Neuronal stem cell (in vitro differentiated cells): ENCODE results near the gene GSE1.

Experiments used
- DNase-seq: peaks from one replicate; pipeline ENCODE4 v3.0.0-alpha.2; 2013; ENCODE audit warnings: low spot score
- H2AFZ ChIP-seq: one replicate; pipeline ENCODE4 v1.6.1; 2013; ENCODE audit warnings: mild to moderate bottlenecking, low read length, inconsistent platforms
- H2AK5ac ChIP-seq: 2 replicates; pipeline ENCODE4 v1.6.1; 2013; ENCODE audit warnings: low read depth, mild to moderate bottlenecking, inconsistent platforms, low read length, moderate library complexity, mixed read lengths
- H2BK120ac ChIP-seq: 2 replicates; pipeline ENCODE4 v1.6.1; 2013; ENCODE audit warnings: low read depth, mild to moderate bottlenecking, inconsistent platforms, low read length, moderate library complexity, mixed read lengths
- H2BK12ac ChIP-seq: one replicate; pipeline ENCODE4 v1.6.1; 2013; ENCODE audit warnings: low read length, inconsistent platforms
- H2BK15ac ChIP-seq: 2 replicates; pipeline ENCODE4 v1.6.1; 2013; ENCODE audit warnings: mild to moderate bottlenecking, low read length, inconsistent platforms, mixed read lengths
- H2BK5ac ChIP-seq: one replicate; pipeline ENCODE4 v1.6.1; 2013; ENCODE audit warnings: inconsistent platforms, mild to moderate bottlenecking, low read length, moderate library complexity
- H3K14ac ChIP-seq: one replicate; pipeline ENCODE4 v1.6.1; 2013; ENCODE audit warnings: low read length, inconsistent platforms
- H3K18ac ChIP-seq: 2 replicates; pipeline ENCODE4 v1.6.1; 2013; ENCODE audit warnings: low read length, inconsistent platforms
- H3K23ac ChIP-seq: 2 replicates; pipeline ENCODE4 v1.6.1; 2013; ENCODE audit warnings: low read depth, mild to moderate bottlenecking, mixed read lengths, low read length, inconsistent platforms; ENCODE audit not compliant: poor library complexity
- H3K27ac ChIP-seq: replicated peaks from 3 replicates; pipeline ENCODE4 v1.5.1; 2013; ENCODE audit warnings: low read length, inconsistent platforms
- H3K27me3 ChIP-seq, 3 experiments: 2 replicates each; pipeline ENCODE4 v1.6.1; 2013; ENCODE audit warnings: low read length in 3 of 3, mild to moderate bottlenecking in 2 of 3, inconsistent platforms in 1 of 3, low read depth in 1 of 3, mixed read lengths in 1 of 3, moderate library complexity in 1 of 3; ENCODE audit not compliant: control insufficient read depth in 3 of 3, insufficient read depth in 3 of 3
- H3K36me3 ChIP-seq, 2 donors: replicated peaks in 1 of 2; 2 replicates each; pipeline ENCODE4 v1.6.1; 2013; ENCODE audit warnings: low read length in 2 of 2; ENCODE audit not compliant: control insufficient read depth in 2 of 2, insufficient read depth in 2 of 2
- H3K4ac ChIP-seq: 2 replicates; pipeline ENCODE4 v1.6.1; 2013; ENCODE audit warnings: inconsistent platforms, mild to moderate bottlenecking, low read length, moderate library complexity
- H3K4me1 ChIP-seq, 2 donors: 1 replicate in 1 of 2; 2 replicates in 1 of 2; pipeline ENCODE4 v1.6.1; 2013; ENCODE audit warnings: low read length in 2 of 2, low read depth in 1 of 2; ENCODE audit not compliant: control insufficient read depth in 2 of 2, insufficient read depth in 1 of 2
- H3K4me2 ChIP-seq: one replicate; pipeline ENCODE4 v1.6.1; 2013; ENCODE audit warnings: mild to moderate bottlenecking, low read length, inconsistent platforms; ENCODE audit not compliant: insufficient read depth, poor library complexity, severe bottlenecking
- H3K4me3 ChIP-seq, 2 donors: 2 replicates each; pipeline ENCODE4 v1.5.1; 2013; ENCODE audit warnings: low read length in 2 of 2, mild to moderate bottlenecking in 2 of 2, inconsistent platforms in 1 of 2, moderate library complexity in 1 of 2
- H3K79me1 ChIP-seq: one replicate; pipeline ENCODE4 v1.6.1; 2013; ENCODE audit warnings: low read depth, mild to moderate bottlenecking, inconsistent platforms, low read length, moderate library complexity
- H3K9ac ChIP-seq: one replicate; pipeline ENCODE4 v1.6.1; 2013; ENCODE audit warnings: mild to moderate bottlenecking, low read depth, low read length, inconsistent platforms; ENCODE audit not compliant: poor library complexity
- H3K9me3 ChIP-seq, 2 donors: replicated peaks in 1 of 2; 2 replicates each; pipeline versions ENCODE3 to v1.6.1; 2013; ENCODE audit warnings: low read length in 2 of 2, mild to moderate bottlenecking in 2 of 2, inconsistent platforms in 1 of 2, low read depth in 1 of 2, mixed read lengths in 1 of 2, moderate library complexity in 1 of 2; ENCODE audit not compliant: control insufficient read depth in 2 of 2, insufficient read depth in 1 of 2
- H4K8ac ChIP-seq: one replicate; pipeline ENCODE4 v1.6.1; 2013; ENCODE audit warnings: low read depth, mild to moderate bottlenecking, inconsistent platforms, low read length, moderate library complexity
- H4K91ac ChIP-seq: one replicate; pipeline ENCODE4 v1.6.1; 2013; ENCODE audit warnings: low read length, low read depth, mild to moderate bottlenecking, inconsistent platforms; ENCODE audit not compliant: poor library complexity
- WGBS, 2 donors: extraction: QIAGEN DNeasy Blood & Tissue Kit; methylation state at CpG; one replicate each; pipeline ENCODE4 v1.1.7; 2013; ENCODE audit warnings: missing lambda C conversion rate in 2 of 2, mixed read lengths in 1 of 2; ENCODE audit not compliant: insufficient read length in 2 of 2, insufficient replicate concordance in 1 of 2; ENCODE audit errors: extremely low coverage in 2 of 2; 5-methylcytosine and 5-hydroxymethylcytosine counted together

GSE1 gene

DNA sequence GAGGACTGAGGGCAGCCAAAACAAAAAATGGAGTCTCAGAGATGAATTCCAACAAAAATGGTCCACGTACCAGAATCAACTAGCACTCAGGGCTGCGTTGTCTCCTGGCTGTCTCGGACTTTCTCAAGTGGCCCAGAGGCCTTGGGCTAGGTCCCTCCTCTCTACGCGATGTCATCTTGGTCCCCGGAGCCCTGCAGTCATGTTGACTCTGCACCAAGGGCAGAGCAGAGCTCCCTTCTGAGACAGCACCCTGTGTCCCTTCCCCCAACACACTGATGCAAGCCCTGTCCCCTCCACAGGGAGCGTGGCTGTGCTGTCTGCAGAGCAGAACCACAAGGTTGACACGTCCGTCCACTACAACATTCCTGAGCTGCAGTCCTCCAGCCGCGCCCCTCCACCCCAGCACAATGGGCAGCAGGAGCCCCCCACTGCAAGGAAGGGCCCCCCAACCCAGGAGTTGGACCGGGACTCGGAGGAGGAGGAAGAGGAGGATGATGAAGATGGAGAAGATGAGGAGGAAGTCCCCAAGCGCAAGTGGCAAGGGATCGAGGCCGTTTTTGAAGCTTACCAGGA lies 54.8 kb downstream of the GSE1 start:
- Histone ChIP-seq H3K9me3 (peaks cover 0 to 2% of the 10 kb centered on the region in 2 donors), H2AK5ac (no peak overlapping the region), H3K4me1 (peaks cover 6% of the 10 kb centered on the region in 2 donors), H3K23ac (no peak overlapping the region), H3K4me3 (peak overlapping the region in 1 of 2 donors; percentile 6), H2BK12ac (no peak overlapping the region), H3K27ac (no peak overlapping the region), H3K4me2 (no peak overlapping the region), H2BK120ac (no peak overlapping the region), H2BK5ac (no peak overlapping the region), H3K14ac (peak overlapping the region; percentile 42), H2BK15ac (no peak overlapping the region), H4K91ac (no peak overlapping the region), H2AFZ (no peak overlapping the region), H3K18ac (no peak overlapping the region), H3K36me3 (peaks cover 42 to 98% of the 10 kb centered on the region in 2 donors), H4K8ac (no peak overlapping the region), H3K79me1 (no peaks in the 10 kb centered on the region), H3K4ac (no peak overlapping the region), H3K27me3 (no peaks in the 10 kb centered on the region), H3K9ac (no peak overlapping the region)
- DNase-seq: no peak
- WGBS, 2 donors: no CpG with 5 or more reads among the region's 16 CpGs

DNA sequence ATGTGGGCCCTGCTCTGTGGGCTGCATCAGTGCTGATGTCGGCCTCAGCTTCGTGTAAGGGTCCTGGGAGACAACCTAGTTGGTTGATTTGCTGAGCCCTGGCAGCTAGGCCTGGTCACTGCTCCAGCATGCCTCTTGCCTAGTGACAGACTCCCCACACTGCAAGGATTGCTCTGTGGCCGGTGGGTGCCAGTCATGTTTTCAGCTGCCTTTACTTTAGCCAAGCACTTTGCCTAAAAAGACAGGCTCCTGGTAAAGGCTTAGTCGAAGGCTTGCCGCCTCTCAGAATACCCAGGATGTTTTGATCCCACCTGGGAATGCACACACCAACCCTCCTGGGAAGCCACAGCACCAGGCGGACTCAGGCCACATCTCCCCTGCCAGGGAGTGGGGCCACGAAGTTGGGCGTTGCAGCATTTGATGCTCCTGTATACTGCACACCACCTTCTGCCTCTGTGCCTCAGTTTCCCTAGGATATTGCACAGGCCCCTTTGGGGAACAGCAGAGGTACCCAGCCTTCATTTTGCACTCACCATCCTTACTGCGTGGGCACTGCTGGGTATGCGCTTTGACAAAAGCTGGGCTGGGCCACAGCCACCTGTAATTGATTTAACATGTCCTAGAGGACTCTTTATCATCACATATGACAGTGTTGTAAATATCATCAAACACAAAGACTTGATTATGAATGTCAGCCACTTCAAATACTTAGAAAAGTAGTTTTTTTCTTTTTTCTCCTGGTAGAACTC lies 55.7 kb downstream of the GSE1 start:
- H3K36me3 ChIP-seq: peaks cover 45 to 98% of the 10 kb centered on the region in 2 donors
- H3K4ac ChIP-seq: no peak overlapping the region
- no peak overlapping the region for H2BK15ac ChIP-seq
- no peaks in the 10 kb centered on the region for H3K79me1 ChIP-seq
- no peak overlapping the region for H2AFZ ChIP-seq
- no peak overlapping the region for H3K9ac ChIP-seq
- H3K9me3 ChIP-seq: peaks cover 0 to 2% of the 10 kb centered on the region in 2 donors
- no peak overlapping the region for H4K8ac ChIP-seq
- H3K4me2 ChIP-seq: no peak overlapping the region
- H2BK5ac ChIP-seq: no peak overlapping the region
- no peak overlapping the region for H4K91ac ChIP-seq
- no peak overlapping the region for H3K27ac ChIP-seq
- H3K27me3 ChIP-seq: no peaks in the 10 kb centered on the region
- H2AK5ac ChIP-seq: no peak overlapping the region
- no peak overlapping the region for H3K23ac ChIP-seq
- no peak overlapping the region for H3K4me3 ChIP-seq
- no peak overlapping the region for H3K18ac ChIP-seq
- no peak overlapping the region for H2BK12ac ChIP-seq
- H3K14ac ChIP-seq: no peak overlapping the region
- no peak overlapping the region for H2BK120ac ChIP-seq
- DNase-seq: no peak
- WGBS, 2 donors: no CpG with 5 or more reads among the region's 10 CpGs
- no peaks in the 10 kb centered on the region for H3K4me1 ChIP-seq

DNA sequence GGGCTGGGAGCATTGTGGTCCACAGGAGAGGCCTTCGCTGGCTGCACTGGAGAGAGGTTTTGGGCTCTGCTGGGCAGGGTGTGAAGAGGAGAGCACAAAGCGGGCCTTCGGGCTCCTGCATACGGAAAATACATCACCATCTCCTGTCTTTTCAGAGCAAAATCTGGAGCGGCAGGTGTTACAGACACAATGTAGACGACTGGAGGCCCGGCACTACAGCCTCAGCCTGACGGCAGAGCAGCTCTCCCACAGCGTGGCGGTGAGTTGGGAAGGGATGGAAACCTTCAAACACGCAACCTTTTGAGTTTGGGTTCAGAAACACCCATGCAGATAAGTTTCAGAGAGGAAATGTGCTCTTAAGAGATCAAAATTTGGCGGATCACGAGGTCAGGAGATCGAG lies 57.7 kb downstream of the GSE1 start:
- H3K27me3 ChIP-seq: no peaks in the 10 kb centered on the region
- H2BK12ac ChIP-seq: no peak overlapping the region
- no peaks in the 10 kb centered on the region for H3K9me3 ChIP-seq
- no peak overlapping the region for H3K4me2 ChIP-seq
- H3K9ac ChIP-seq: no peak overlapping the region
- no peak overlapping the region for H3K23ac ChIP-seq
- H3K18ac ChIP-seq: no peak overlapping the region
- no peak overlapping the region for H4K91ac ChIP-seq
- H2BK120ac ChIP-seq: no peak overlapping the region
- H3K14ac ChIP-seq: no peak overlapping the region
- no peak overlapping the region for H2AFZ ChIP-seq
- no peak overlapping the region for H3K27ac ChIP-seq
- H2BK15ac ChIP-seq: no peak overlapping the region
- H3K4me1 ChIP-seq: no peaks in the 10 kb centered on the region
- no peaks in the 10 kb centered on the region for H3K79me1 ChIP-seq
- no CpG with 5 or more reads among the region's 14 CpGs for WGBS, 2 donors
- H3K4me3 ChIP-seq: no peak overlapping the region
- no peak overlapping the region for H3K4ac ChIP-seq
- H2BK5ac ChIP-seq: no peak overlapping the region
- peaks cover 40 to 98% of the 10 kb centered on the region in 2 donors for H3K36me3 ChIP-seq
- no peak for DNase-seq
- no peak overlapping the region for H4K8ac ChIP-seq
- no peak overlapping the region for H2AK5ac ChIP-seq

DNA sequence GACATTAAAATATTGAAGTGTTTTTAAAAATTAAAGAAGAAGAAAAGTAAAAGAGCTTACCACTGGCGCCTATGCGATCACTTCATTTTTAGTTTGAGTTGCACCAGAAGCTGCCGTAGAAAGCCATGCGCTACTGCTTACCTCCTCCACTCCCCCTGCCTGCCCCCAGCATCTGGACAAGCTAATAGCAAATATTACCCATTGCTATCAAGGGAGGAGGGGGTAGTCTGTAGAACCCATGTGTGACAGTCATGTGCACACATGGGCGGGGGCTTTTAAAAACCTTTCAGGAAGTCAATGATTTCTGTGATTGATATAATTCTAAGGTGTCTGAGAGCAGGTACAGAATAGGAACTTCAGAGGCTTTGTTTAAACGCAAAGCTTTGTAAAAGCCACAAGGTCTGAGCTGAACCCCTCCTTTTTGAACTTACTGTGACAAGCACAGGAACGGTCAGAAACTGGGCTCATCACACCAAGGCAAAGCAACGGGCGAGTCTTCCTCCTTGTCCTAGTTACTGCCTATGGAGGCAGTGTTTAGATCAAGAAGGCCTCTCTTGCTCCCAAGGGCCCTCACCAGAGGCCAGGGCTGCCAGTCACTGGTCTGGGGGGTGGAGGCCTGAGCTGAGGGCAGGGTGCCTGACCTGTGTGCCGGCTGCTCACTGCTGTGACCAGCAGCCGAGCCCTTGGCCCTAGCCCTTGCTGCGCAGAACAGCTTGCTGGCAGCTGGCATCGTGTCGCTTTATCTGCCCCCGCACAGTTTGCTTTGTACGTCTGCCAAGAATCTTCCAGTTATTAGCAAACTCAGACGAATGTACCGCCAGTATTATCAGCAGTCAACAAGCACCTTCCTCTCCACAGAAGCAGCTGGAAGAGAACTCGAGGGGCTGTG lies 60.7 kb downstream of the GSE1 start:
- no peak overlapping the region for H3K4me2 ChIP-seq
- no peak overlapping the region for H3K18ac ChIP-seq

More for the DNA sequence above, 60.7 kb downstream of the GSE1 start:
- Histone ChIP-seq H2BK5ac (no peak overlapping the region), H2AK5ac (no peak overlapping the region), H2BK15ac (no peak overlapping the region), H3K4ac (no peak overlapping the region), H3K4me1 (no peaks in the 10 kb centered on the region), H3K27me3 (no peaks in the 10 kb centered on the region), H3K9me3 (no peaks in the 10 kb centered on the region), H3K27ac (no peak overlapping the region), H3K9ac (peak overlapping the region; percentile 39), H3K36me3 (peaks cover 40 to 98% of the 10 kb centered on the region in 2 donors), H3K14ac (no peak overlapping the region), H3K4me3 (no peak overlapping the region), H2BK12ac (no peak overlapping the region), H3K79me1 (no peaks in the 10 kb centered on the region), H2BK120ac (no peak overlapping the region), H2AFZ (no peak overlapping the region), H4K8ac (no peak overlapping the region), H3K23ac (no peak overlapping the region), H4K91ac (no peak overlapping the region)
- DNase-seq: no peak
- no CpG with 5 or more reads among the region's 19 CpGs for WGBS, 2 donors
